ENCODE measurements around the gene LKAAEAR1. TPM values are rescaled to one million over a fixed set of nuclear protein-coding genes. Genes with fewer than 3 reads are reported as not detected.

Gene LKAAEAR1
- total RNA-seq, 1 donor from 2014 or later, result not detected

GRCh38 chr20:64039293-64040160 lies 44.7 kb downstream of the LKAAEAR1 start:
- H3K27me3 Mint-ChIP-seq (ENCODE audit: unreplicated experiment), result peaks cover 17% of the 10 kb centered on the region
- peaks cover 11% of the 10 kb centered on the region for H3K9me3 Mint-ChIP-seq (ENCODE audit: unreplicated experiment)
- peak overlapping the region; percentile 28 for H3K27ac Mint-ChIP-seq (ENCODE audit: unreplicated experiment)
- DNase-seq, result no peak
- H3K4me1 Mint-ChIP-seq (ENCODE audit: low read depth, unreplicated experiment), result peaks cover 24% of the 10 kb centered on the region
- no peak for TF ChIP-seq CTCF (IDR thresholded peaks at IDR 0.05; ENCODE audit: partially characterized antibody, unreplicated experiment)
- H3K4me3 Mint-ChIP-seq (ENCODE audit: unreplicated experiment), result no peak overlapping the region
- H3K36me3 Mint-ChIP-seq (ENCODE audit: unreplicated experiment), result no peaks in the 10 kb centered on the region

GRCh38 chr20:64038565-64039292 lies 45.5 kb downstream of the LKAAEAR1 start:
- H3K9me3 Mint-ChIP-seq (ENCODE audit: unreplicated experiment), result peaks cover 14% of the 10 kb centered on the region
- no peak overlapping the region for H3K27ac Mint-ChIP-seq (ENCODE audit: unreplicated experiment)
- DNase-seq, result peak; percentile 89
- no peaks in the 10 kb centered on the region for H3K36me3 Mint-ChIP-seq (ENCODE audit: unreplicated experiment)
- TF ChIP-seq CTCF (IDR thresholded peaks at IDR 0.05; ENCODE audit: partially characterized antibody, unreplicated experiment), result peak; percentile 72
- peaks cover 25% of the 10 kb centered on the region for H3K4me1 Mint-ChIP-seq (ENCODE audit: low read depth, unreplicated experiment)
- H3K4me3 Mint-ChIP-seq (ENCODE audit: unreplicated experiment), result no peak overlapping the region
- peaks cover 13% of the 10 kb centered on the region for H3K27me3 Mint-ChIP-seq (ENCODE audit: unreplicated experiment)

GRCh38 chr20:64038224-64038564 lies 46.0 kb downstream of the LKAAEAR1 start:
- peaks cover 15% of the 10 kb centered on the region for H3K9me3 Mint-ChIP-seq (ENCODE audit: unreplicated experiment)
- H3K27me3 Mint-ChIP-seq (ENCODE audit: unreplicated experiment), result peaks cover 10% of the 10 kb centered on the region
- no peaks in the 10 kb centered on the region for H3K36me3 Mint-ChIP-seq (ENCODE audit: unreplicated experiment)
- peaks cover 23% of the 10 kb centered on the region for H3K4me1 Mint-ChIP-seq (ENCODE audit: low read depth, unreplicated experiment)
- no peak overlapping the region for H3K27ac Mint-ChIP-seq (ENCODE audit: unreplicated experiment)
- TF ChIP-seq CTCF (IDR thresholded peaks at IDR 0.05; ENCODE audit: partially characterized antibody, unreplicated experiment), result no peak
- no peak for DNase-seq
- no peak overlapping the region for H3K4me3 Mint-ChIP-seq (ENCODE audit: unreplicated experiment)

- H3K9me3 Mint-ChIP-seq (ENCODE audit: unreplicated experiment), result peaks cover 15% of the 10 kb centered on the region
- no peaks in the 10 kb centered on the region for H3K36me3 Mint-ChIP-seq (ENCODE audit: unreplicated experiment)
- no peak for DNase-seq
- TF ChIP-seq CTCF (IDR thresholded peaks at IDR 0.05; ENCODE audit: partially characterized antibody, unreplicated experiment), result no peak
- H3K4me1 Mint-ChIP-seq (ENCODE audit: low read depth, unreplicated experiment), result peaks cover 24% of the 10 kb centered on the region
- H3K27ac Mint-ChIP-seq (ENCODE audit: unreplicated experiment), result no peak overlapping the region
- H3K27me3 Mint-ChIP-seq (ENCODE audit: unreplicated experiment), result peaks cover 10% of the 10 kb centered on the region
- peak overlapping the region; percentile 61 for H3K4me3 Mint-ChIP-seq (ENCODE audit: unreplicated experiment)
Observed at GRCh38 chr20:64037498-64038213, 46.5 kb downstream of the LKAAEAR1 start.

Measured in glutamatergic neuron (in vitro differentiated cells).